OCI-LY1 (cell line): Measurements from ENCODE around the gene TARS2.

Source experiments
- H2AFZ ChIP-seq: fragments of 200-600 bp; sonication (generic), shearing (Covaris generic); 2 replicates; pipeline ENCODE4 v1.6.0; 2014; ENCODE audit warnings: antibody characterized with exemption, mild to moderate bottlenecking, low read length
- H3F3A ChIP-seq: fragments of 200-600 bp; sonication (generic), shearing (Covaris generic); 2 replicates; pipeline ENCODE4 v1.6.0; 2014; ENCODE audit warnings: mild to moderate bottlenecking, antibody characterized with exemption, low read length, moderate library complexity; ENCODE audit not compliant: insufficient read depth
- H3K27ac ChIP-seq: fragments of 200-600 bp; sonication (generic); 2 replicates; pipeline ENCODE4 v1.5.1; 2014; ENCODE audit warnings: low read length, mixed run types, mild to moderate bottlenecking, low read depth; ENCODE audit not compliant: poor library complexity, severe bottlenecking
- H3K27me3 ChIP-seq: fragments of 200-600 bp; sonication (generic); 2 replicates; pipeline ENCODE4 v1.6.0; 2014; ENCODE audit warnings: antibody characterized with exemption, mild to moderate bottlenecking, low read length, moderate library complexity; ENCODE audit not compliant: insufficient read depth
- H3K36me3 ChIP-seq: fragments of 200-600 bp; sonication (generic); 2 replicates; pipeline ENCODE4 v1.6.1; 2014; ENCODE audit warnings: mild to moderate bottlenecking, antibody characterized with exemption, low read length, moderate library complexity, mixed read lengths; ENCODE audit not compliant: insufficient read depth
- H3K4me1 ChIP-seq: fragments of 200-600 bp; sonication (generic); 2 replicates; pipeline ENCODE4 v1.5.1; 2014; ENCODE audit warnings: mild to moderate bottlenecking, low read length, moderate library complexity; ENCODE audit not compliant: insufficient read depth, severe bottlenecking
- H3K4me2 ChIP-seq: fragments of 200-600 bp; sonication (generic), shearing (Covaris generic); 2 replicates; pipeline ENCODE4 v1.6.1; 2014; ENCODE audit warnings: low read length
- H3K4me3 ChIP-seq: fragments of 200-600 bp; sonication (generic); 2 replicates; pipeline ENCODE4 v1.5.1; 2014; ENCODE audit warnings: low read length, low read depth, mild to moderate bottlenecking, mixed read lengths; ENCODE audit not compliant: poor library complexity, severe bottlenecking
- H3K79me2 ChIP-seq: fragments of 200-600 bp; shearing (Covaris generic); 2 replicates; pipeline ENCODE4 v1.6.1; 2016; ENCODE audit warnings: mixed run types, low read length, mixed read lengths; ENCODE audit not compliant: insufficient read depth
- H3K9ac ChIP-seq: fragments of 200-600 bp; sonication (generic), shearing (Covaris generic); 2 replicates; pipeline ENCODE4 v1.6.1; 2014; ENCODE audit warnings: mild to moderate bottlenecking, low read length, mixed read lengths
- H3K9me2 ChIP-seq: fragments of 200-600 bp; sonication (generic), shearing (Covaris generic); 2 replicates; pipeline ENCODE4 v1.6.1; 2014; ENCODE audit warnings: low read depth, mild to moderate bottlenecking, low read length, mixed read lengths
- H3K9me3 ChIP-seq: fragments of 200-600 bp; shearing (Covaris generic); 2 replicates; pipeline ENCODE4 v1.6.1; 2014; ENCODE audit warnings: low read length, mixed read lengths
- H4K20me1 ChIP-seq: fragments of 200-600 bp; sonication (generic), shearing (Covaris generic); 2 replicates; pipeline ENCODE4 v1.6.0; 2016; ENCODE audit warnings: mild to moderate bottlenecking, low read length; ENCODE audit not compliant: insufficient read depth
- CTCF ChIP-seq: fragments of 200-600 bp; sonication (generic), shearing (Covaris generic); IDR thresholded peaks from 2 replicates; pipeline ENCODE4 v1.5.1; 2017; ENCODE audit warnings: mild to moderate bottlenecking, antibody characterized with exemption, low read length, moderate library complexity, mixed read lengths
- EZH2 ChIP-seq: fragments of 200-600 bp; sonication (generic), shearing (Covaris generic); IDR thresholded peaks from 2 replicates; pipeline ENCODE4 v1.8.0; 2017; ENCODE audit warnings: borderline replicate concordance, mixed run types, mild to moderate bottlenecking, antibody characterized with exemption, low read length, moderate library complexity, mixed read lengths

TARS2 gene

GRCh38 chr1:150546294-150546937 lies 59.2 kb downstream of the TARS2 start:
- no peaks in the 10 kb centered on the region for H3K9me2 ChIP-seq
- H4K20me1 ChIP-seq, result no peaks in the 10 kb centered on the region
- no peak overlapping the region for H3K9ac ChIP-seq
- H3K9me3 ChIP-seq, result no peaks in the 10 kb centered on the region
- no peak for TF ChIP-seq EZH2
- no peak for TF ChIP-seq CTCF
- H3K4me3 ChIP-seq, result no peak overlapping the region
- peaks cover 5% of the 10 kb centered on the region; the same call in 1 of the 2 replicates for H3K27me3 ChIP-seq
- H3K4me1 ChIP-seq, result peaks cover 6% of the 10 kb centered on the region
- no peak overlapping the region for H3K4me2 ChIP-seq
- no peaks in the 10 kb centered on the region for H3K36me3 ChIP-seq
- H2AFZ ChIP-seq, result no peak overlapping the region
- no peak overlapping the region for H3K27ac ChIP-seq
- H3K79me2 ChIP-seq, result no peaks in the 10 kb centered on the region
- no peaks in the 10 kb centered on the region; the same call in 1 of the 2 replicates for H3F3A ChIP-seq

- Histone ChIP-seq H3K9me2 (no peaks in the 10 kb centered on the region), H3K27ac (no peak overlapping the region), H3K4me2 (peak overlapping the region; percentile 62; the same call in 1 of the 2 replicates), H3F3A (no peaks in the 10 kb centered on the region; the same call in 1 of the 2 replicates), H3K4me3 (peak overlapping the region; percentile 57), H4K20me1 (no peaks in the 10 kb centered on the region), H3K9me3 (no peaks in the 10 kb centered on the region), H3K27me3 (peaks cover 5% of the 10 kb centered on the region; the same call in 1 of the 2 replicates), H3K36me3 (no peaks in the 10 kb centered on the region), H3K79me2 (no peaks in the 10 kb centered on the region), H2AFZ (no peak overlapping the region), H3K4me1 (peaks cover 6% of the 10 kb centered on the region), H3K9ac (no peak overlapping the region; the same call in 1 of the 2 replicates)
- TF ChIP-seq CTCF, result no peak
- TF ChIP-seq EZH2, result no peak
Observed at GRCh38 chr1:150548324-150548631, 61.1 kb downstream of the TARS2 start.

GRCh38 chr1:150548632-150549495 lies 61.6 kb downstream of the TARS2 start, which contains the start of gene ADAMTSL4:
Gene ADAMTSL4, plus strand, starts transcription at chr1:150549408. Its CDS starts 2,881 bp downstream, at chr1:150552289.
- H3K9me3 ChIP-seq, result no peaks in the 10 kb centered on the region
- H3K36me3 ChIP-seq, result no peaks in the 10 kb centered on the region
- H3K27me3 ChIP-seq, result peaks cover 5% of the 10 kb centered on the region; the same call in 1 of the 2 replicates
- no peaks in the 10 kb centered on the region for H4K20me1 ChIP-seq
- peak within 1 kb of the TSS; percentile 62 for H3K4me2 ChIP-seq
- no peak for TF ChIP-seq CTCF
- no peaks in the 10 kb centered on the region for H3K79me2 ChIP-seq
- H3F3A ChIP-seq, result no peaks in the 10 kb centered on the region; the same call in 1 of the 2 replicates
- H3K9ac ChIP-seq, result no peak within 1 kb of the TSS; the same call in 1 of the 2 replicates
- H2AFZ ChIP-seq, result no peak within 1 kb of the TSS
- peaks cover 6% of the 10 kb centered on the region for H3K4me1 ChIP-seq
- H3K4me3 ChIP-seq, result peak within 1 kb of the TSS; percentile 57
- H3K27ac ChIP-seq, result no peak within 1 kb of the TSS
- H3K9me2 ChIP-seq, result no peaks in the 10 kb centered on the region
